ENCODE measurements around the gene DGKG. TPM values are rescaled to one million over a fixed set of nuclear protein-coding genes. Genes with fewer than 3 reads are reported as not detected.

Gene DGKG
- total RNA-seq, 4 donors from 2014 or later, result 0.79 to 4.0 (median 1.6) TPM

DNA sequence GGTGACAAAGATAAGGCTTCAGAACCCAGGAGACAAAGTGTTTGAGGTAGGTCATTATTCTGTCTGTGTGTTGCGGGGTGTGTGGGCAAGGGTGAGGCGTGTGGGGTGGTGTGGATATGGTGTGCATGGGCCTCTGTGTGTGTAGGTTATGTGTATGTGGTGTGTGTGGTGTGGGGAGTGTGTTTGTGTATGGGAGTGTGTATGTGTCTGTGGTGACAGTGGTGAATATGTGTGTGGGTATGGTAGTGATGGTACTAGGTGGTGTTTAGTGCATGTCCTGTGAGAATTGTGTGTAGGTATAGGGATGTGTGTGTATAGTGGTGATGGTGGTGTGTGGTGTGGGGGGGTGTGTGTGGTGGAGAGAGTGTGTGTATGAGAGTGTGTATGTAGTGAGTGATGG, 236.9 kb downstream of the DGKG start:
- Histone ChIP-seq H3K9me3 (no peaks in the 10 kb centered on the region), H3K4me3 (no peak overlapping the region), H3K4me1 (peaks cover 8% of the 10 kb centered on the region), H3K27ac (no peak overlapping the region), H3K27me3 (no peaks in the 10 kb centered on the region), H3K36me3 (no peaks in the 10 kb centered on the region)
- 73% methylated on average over 2 of the region's 2 CpGs for WGBS
- TF ChIP-seq POLR2AphosphoS5 (IDR thresholded peaks at IDR 0.05), result no peak
- TF ChIP-seq POLR2A (IDR thresholded peaks at IDR 0.05), result no peak
- TF ChIP-seq, protein P1, sequence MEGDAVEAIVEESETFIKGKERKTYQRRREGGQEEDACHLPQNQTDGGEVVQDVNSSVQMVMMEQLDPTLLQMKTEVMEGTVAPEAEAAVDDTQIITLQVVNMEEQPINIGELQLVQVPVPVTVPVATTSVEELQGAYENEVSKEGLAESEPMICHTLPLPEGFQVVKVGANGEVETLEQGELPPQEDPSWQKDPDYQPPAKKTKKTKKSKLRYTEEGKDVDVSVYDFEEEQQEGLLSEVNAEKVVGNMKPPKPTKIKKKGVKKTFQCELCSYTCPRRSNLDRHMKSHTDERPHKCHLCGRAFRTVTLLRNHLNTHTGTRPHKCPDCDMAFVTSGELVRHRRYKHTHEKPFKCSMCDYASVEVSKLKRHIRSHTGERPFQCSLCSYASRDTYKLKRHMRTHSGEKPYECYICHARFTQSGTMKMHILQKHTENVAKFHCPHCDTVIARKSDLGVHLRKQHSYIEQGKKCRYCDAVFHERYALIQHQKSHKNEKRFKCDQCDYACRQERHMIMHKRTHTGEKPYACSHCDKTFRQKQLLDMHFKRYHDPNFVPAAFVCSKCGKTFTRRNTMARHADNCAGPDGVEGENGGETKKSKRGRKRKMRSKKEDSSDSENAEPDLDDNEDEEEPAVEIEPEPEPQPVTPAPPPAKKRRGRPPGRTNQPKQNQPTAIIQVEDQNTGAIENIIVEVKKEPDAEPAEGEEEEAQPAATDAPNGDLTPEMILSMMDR (IDR thresholded peaks at IDR 0.05), result no peak
- TF ChIP-seq EP300 (IDR thresholded peaks at IDR 0.05), result no peak
- DNase-seq (ENCODE audit: low spot score in 2 of 2), result no peak

DNA sequence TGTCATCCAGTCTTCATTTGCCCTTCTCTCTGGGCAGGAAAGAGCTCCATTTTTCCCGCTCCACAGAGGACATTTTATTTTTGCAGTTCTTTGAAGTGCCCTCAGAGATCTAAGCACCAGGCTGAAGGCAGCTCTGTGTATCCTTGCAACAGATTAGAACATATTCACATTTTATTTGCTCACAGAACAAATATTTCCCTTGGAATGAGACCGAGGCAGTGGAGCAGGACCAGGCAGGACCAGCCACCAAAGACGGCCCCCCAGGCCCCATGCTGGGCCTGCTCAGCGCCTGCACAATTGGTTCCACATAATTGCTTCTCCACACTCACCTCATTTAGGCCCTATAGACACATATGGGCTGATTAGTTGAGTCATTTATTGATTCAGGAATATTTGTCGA, 237.4 kb downstream of the DGKG start:
- Histone ChIP-seq H3K4me3 (no peak overlapping the region), H3K9me3 (no peaks in the 10 kb centered on the region), H3K4me1 (peaks cover 8% of the 10 kb centered on the region), H3K27ac (no peak overlapping the region), H3K36me3 (no peaks in the 10 kb centered on the region), H3K27me3 (no peaks in the 10 kb centered on the region)
- TF ChIP-seq POLR2AphosphoS5 (IDR thresholded peaks at IDR 0.05), result no peak
- TF ChIP-seq, protein P1 (IDR thresholded peaks at IDR 0.05), result no peak
- TF ChIP-seq EP300 (IDR thresholded peaks at IDR 0.05), result no peak
- no peak for TF ChIP-seq POLR2A (IDR thresholded peaks at IDR 0.05)
- no peak for DNase-seq (ENCODE audit: low spot score in 2 of 2)
- WGBS, result 57% methylated on average over 5 of the region's 5 CpGs

DNA sequence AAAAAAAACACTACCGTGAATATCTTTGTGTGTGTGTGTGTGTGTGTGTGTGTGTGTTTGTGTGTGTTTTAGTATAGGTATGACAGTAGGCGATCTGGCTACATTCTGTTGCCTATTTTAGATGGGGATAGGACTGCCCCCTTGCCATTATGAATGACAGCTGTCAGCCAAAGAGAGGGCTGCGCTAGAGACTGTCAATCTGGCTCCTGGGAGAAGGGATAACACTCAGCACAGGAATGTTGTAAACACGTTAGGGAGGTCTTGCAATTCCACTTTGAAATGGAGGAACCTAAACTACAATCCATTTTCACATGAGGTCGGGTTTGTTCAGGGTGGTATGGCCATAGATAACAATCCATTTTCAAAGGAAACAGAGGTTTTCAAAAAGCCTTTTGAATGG, 239.0 kb downstream of the DGKG start:
- Histone ChIP-seq H3K36me3 (no peaks in the 10 kb centered on the region), H3K27ac (no peak overlapping the region), H3K9me3 (no peaks in the 10 kb centered on the region), H3K4me1 (peaks cover 8% of the 10 kb centered on the region), H3K27me3 (peaks cover 6% of the 10 kb centered on the region), H3K4me3 (no peak overlapping the region)
- TF ChIP-seq POLR2A (IDR thresholded peaks at IDR 0.05) (no peak), EP300 (IDR thresholded peaks at IDR 0.05) (no peak), POLR2AphosphoS5 (IDR thresholded peaks at IDR 0.05) (no peak)
- TF ChIP-seq, protein P1 (IDR thresholded peaks at IDR 0.05), result no peak
- no peak for DNase-seq (ENCODE audit: low spot score in 2 of 2)
- 75% methylated on average over 5 of the region's 5 CpGs for WGBS

DNA sequence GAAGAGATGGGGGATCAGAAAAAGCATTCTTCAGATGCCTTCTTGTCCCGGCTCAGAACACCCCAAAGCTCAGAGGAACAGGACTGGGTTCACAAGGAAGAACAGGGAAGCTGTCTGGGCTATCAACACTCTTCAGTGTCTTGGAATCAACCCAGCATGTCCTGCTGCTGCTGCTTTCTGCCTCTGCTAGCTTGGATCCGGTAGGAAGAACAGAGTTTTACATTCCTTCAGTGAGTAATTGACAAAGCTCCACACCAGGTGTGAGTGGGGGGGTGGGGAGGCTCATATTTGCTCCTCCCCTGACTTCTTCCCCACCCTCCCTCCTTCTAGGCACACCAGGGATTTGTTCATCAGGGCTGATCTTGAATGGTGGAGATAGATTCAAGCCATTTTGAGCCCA, 240.1 kb downstream of the DGKG start:
- Histone ChIP-seq H3K4me3 (no peak overlapping the region), H3K4me1 (peaks cover 8% of the 10 kb centered on the region), H3K27ac (no peak overlapping the region), H3K9me3 (no peaks in the 10 kb centered on the region), H3K27me3 (peaks cover 6% of the 10 kb centered on the region), H3K36me3 (no peaks in the 10 kb centered on the region)
- WGBS, result 36% methylated on average over 2 of the region's 2 CpGs
- TF ChIP-seq POLR2AphosphoS5 (IDR thresholded peaks at IDR 0.05) (no peak), POLR2A (IDR thresholded peaks at IDR 0.05) (no peak), EP300 (IDR thresholded peaks at IDR 0.05) (no peak)
- TF ChIP-seq, protein P1 (IDR thresholded peaks at IDR 0.05), result no peak
- no peak for DNase-seq (ENCODE audit: low spot score in 2 of 2)

DNA sequence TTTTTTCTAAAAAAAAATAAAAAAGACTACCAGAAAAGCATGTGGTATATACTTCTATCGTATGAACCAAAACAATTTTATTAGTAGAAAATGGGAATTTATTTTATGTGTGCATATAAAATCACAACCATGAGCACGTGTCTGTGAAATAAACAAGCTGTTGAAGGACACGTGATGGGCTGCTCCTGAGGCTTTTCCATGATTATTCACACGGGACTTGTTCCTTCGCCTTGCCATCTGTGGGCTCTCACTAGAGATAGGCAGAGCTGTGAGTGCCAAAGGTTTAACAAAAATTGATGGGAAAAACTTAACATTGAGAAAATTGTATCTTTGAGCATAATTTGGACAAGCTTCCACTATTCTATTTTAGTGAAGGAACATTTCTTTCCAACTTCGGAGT, 240.8 kb downstream of the DGKG start:
- Histone ChIP-seq H3K36me3 (no peaks in the 10 kb centered on the region), H3K27ac (no peak overlapping the region), H3K9me3 (no peaks in the 10 kb centered on the region), H3K27me3 (peaks cover 6% of the 10 kb centered on the region), H3K4me3 (no peak overlapping the region), H3K4me1 (peaks cover 8% of the 10 kb centered on the region)
- no peak for DNase-seq (ENCODE audit: low spot score in 2 of 2)
- 61% methylated on average over 6 of the region's 6 CpGs for WGBS
- TF ChIP-seq POLR2A (IDR thresholded peaks at IDR 0.05), result no peak
- TF ChIP-seq POLR2AphosphoS5 (IDR thresholded peaks at IDR 0.05), result no peak
- no peak for TF ChIP-seq EP300 (IDR thresholded peaks at IDR 0.05)
- TF ChIP-seq, protein P1 (IDR thresholded peaks at IDR 0.05), result no peak

All from suprapubic skin (tissue), 4 donors.